ENCODE measurements around the gene IMPDH1. TPM values are rescaled to one million over a fixed set of nuclear protein-coding genes. Genes with fewer than 3 reads are reported as not detected.
A peak's percentile ranks its signal among the peaks of the same experiment; 100 is the strongest.

Gene IMPDH1
- total RNA-seq, 1 donor from 2014 or later = 17.4 TPM

- Histone ChIP-seq H3K36me3 (no peaks in the 10 kb centered on the region), H3K9me3 (replicated peaks) (no peaks in the 10 kb centered on the region), H3K4me1 (peaks cover 23% of the 10 kb centered on the region), H3K27ac (replicated peaks) (no peak overlapping the region), H3K27me3 (ENCODE audit: low read depth) (peaks cover 44% of the 10 kb centered on the region), H3K4me3 (no peak overlapping the region)
- no peak for DNase-seq
- no peak for TF ChIP-seq CTCF (IDR thresholded peaks at IDR 0.05; ENCODE audit: borderline replicate concordance)
- intact Hi-C loops (cut with micrococcal nuclease) = no loop called here
Measured at GRCh38 chr7:128353610-128354009, 56.2 kb downstream of the IMPDH1 start.

- H3K9me3 ChIP-seq (replicated peaks) = no peaks in the 10 kb centered on the region
- peaks cover 23% of the 10 kb centered on the region for H3K4me1 ChIP-seq
- no peak overlapping the region for H3K27ac ChIP-seq (replicated peaks)
- intact Hi-C loops (cut with micrococcal nuclease) = no loop called here
- H3K27me3 ChIP-seq (ENCODE audit: low read depth) = peaks cover 43% of the 10 kb centered on the region
- no peak overlapping the region for H3K4me3 ChIP-seq
- DNase-seq = no peak
- no peak for TF ChIP-seq CTCF (IDR thresholded peaks at IDR 0.05; ENCODE audit: borderline replicate concordance)
- H3K36me3 ChIP-seq = no peaks in the 10 kb centered on the region
Measured at GRCh38 chr7:128353189-128353588, 56.6 kb downstream of the IMPDH1 start.

GRCh38 chr7:128352636-128353035, 57.1 kb downstream of the IMPDH1 start:
- Histone ChIP-seq H3K9me3 (replicated peaks) (no peaks in the 10 kb centered on the region), H3K4me3 (peak overlapping the region; percentile 58), H3K36me3 (no peaks in the 10 kb centered on the region), H3K27ac (replicated peaks) (no peak overlapping the region), H3K27me3 (ENCODE audit: low read depth) (peaks cover 43% of the 10 kb centered on the region), H3K4me1 (peaks cover 23% of the 10 kb centered on the region)
- TF ChIP-seq CTCF (IDR thresholded peaks at IDR 0.05; ENCODE audit: borderline replicate concordance) = no peak
- intact Hi-C loops (cut with micrococcal nuclease) = no loop called here
- DNase-seq = no peak

GRCh38 chr7:128352153-128352537, 57.6 kb downstream of the IMPDH1 start:
- TF ChIP-seq CTCF (IDR thresholded peaks at IDR 0.05; ENCODE audit: borderline replicate concordance) = peak; percentile 62
- Histone ChIP-seq H3K9me3 (replicated peaks) (no peaks in the 10 kb centered on the region), H3K27ac (replicated peaks) (no peak overlapping the region), H3K27me3 (ENCODE audit: low read depth) (peaks cover 43% of the 10 kb centered on the region), H3K4me1 (peaks cover 18% of the 10 kb centered on the region), H3K36me3 (no peaks in the 10 kb centered on the region), H3K4me3 (peak overlapping the region; percentile 58)
- DNase-seq = peak; percentile 39
- intact Hi-C loops (cut with micrococcal nuclease) = no loop called here

GRCh38 chr7:128351296-128352152, 58.3 kb downstream of the IMPDH1 start:
- Histone ChIP-seq H3K9me3 (replicated peaks) (no peaks in the 10 kb centered on the region), H3K4me3 (peak overlapping the region; percentile 58), H3K36me3 (no peaks in the 10 kb centered on the region), H3K27me3 (ENCODE audit: low read depth) (peaks cover 43% of the 10 kb centered on the region), H3K27ac (replicated peaks) (no peak overlapping the region), H3K4me1 (peaks cover 15% of the 10 kb centered on the region)
- intact Hi-C loops (cut with micrococcal nuclease) = no loop called here
- TF ChIP-seq CTCF (IDR thresholded peaks at IDR 0.05; ENCODE audit: borderline replicate concordance) = no peak
- peak; percentile 21 for DNase-seq

Data from left ventricle myocardium inferior (tissue), 1 donor.